Breast epithelium (tissue), 4 donors: ENCODE data around the gene AOPEP. TPM values are rescaled to one million over a fixed set of nuclear protein-coding genes. Genes with fewer than 3 reads are reported as not detected.

ENCODE experiments used
- DNase-seq, 2 donors: peaks; one replicate each; pipeline ENCODE4 v3.0.0-alpha.2; 2019; ENCODE audit warnings: low spot score in 2 of 2
- H3K27ac ChIP-seq, 2 donors: fragments of 200-600 bp; sonication (generic) in 1 of 2; one replicate each; pipeline ENCODE4 v1.5.1; 2016 to 2019; ENCODE audit warnings: mild to moderate bottlenecking in 1 of 2
- H3K27me3 ChIP-seq, 2 donors: fragments of 200-600 bp; sonication (generic) in 1 of 2; one replicate each; pipeline versions ENCODE4 v1.5.1 to v1.6.0; 2017 to 2019; ENCODE audit warnings: control low read depth in 1 of 2, mild to moderate bottlenecking in 1 of 2
- H3K36me3 ChIP-seq: fragments of 200-600 bp; one replicate; pipeline ENCODE4 v1.5.1; 2019
- H3K4me1 ChIP-seq, 2 donors: fragments of 200-600 bp; sonication (generic); one replicate each; pipeline ENCODE4 v1.5.1; 2016 to 2019; ENCODE audit warnings: control low read depth in 1 of 2
- H3K4me3 ChIP-seq, 3 donors: fragments of 200-600 bp; sonication (generic); 1 replicate in 2 of 3; 2 replicates in 1 of 3; pipeline ENCODE4 v1.5.1; 2016 to 2019; ENCODE audit warnings: mild to moderate bottlenecking in 3 of 3, moderate library complexity in 2 of 3
- H3K9me3 ChIP-seq, 2 donors: fragments of 200-600 bp; sonication (generic) in 1 of 2; one replicate each; pipeline ENCODE4 v1.5.1; 2016 to 2019; ENCODE audit warnings: control low read depth in 1 of 2
- CTCF ChIP-seq, 3 donors: fragments of 450-650 bp; IDR thresholded peaks; one replicate each; pipeline ENCODE4 v1.5.1; 2016 to 2017; ENCODE audit warnings: antibody characterized with exemption in 3 of 3, mild to moderate bottlenecking in 3 of 3, moderate library complexity in 3 of 3
- POLR2A ChIP-seq: fragments of 450-650 bp; IDR thresholded peaks from one replicate; pipeline ENCODE4 v1.6.1; 2016; ENCODE audit warnings: antibody characterized with exemption, mild to moderate bottlenecking, moderate library complexity
- POLR2AphosphoS5 ChIP-seq, 3 donors: sonication (generic); formaldehyde crosslinking; IDR thresholded peaks; one replicate each; pipeline ENCODE4 v1.6.1; 2017; ENCODE audit warnings: antibody characterized with exemption in 3 of 3
- intact Hi-C: fragments of 100-400 bp; cut with DNase I; formaldehyde crosslinking; loops from one replicate; pipeline ENCODE4 v1.15.1; 2023; ENCODE audit warnings: low total_unique reads
- total RNA-seq, 3 donors: library from RNA; depleted of rRNA; stranded (reverse); fragments of >200 nt; gene quantifications; one replicate each; pipeline ENCODE4 v1.1.0, GENCODE V29; 2016

AOPEP gene
- total RNA-seq, 3 donors from 2014 or later = 15.5 to 94.1 (median 87.5) TPM

- no peaks in the 10 kb centered on the region for H3K27me3 ChIP-seq
- peak in 1 of 2 donors; percentile 16 for DNase-seq
- no peaks in the 10 kb centered on the region for H3K36me3 ChIP-seq
- no peaks in the 10 kb centered on the region for H3K4me1 ChIP-seq
- H3K9me3 ChIP-seq = no peaks in the 10 kb centered on the region
- TF ChIP-seq POLR2A = no peak
- no peak for TF ChIP-seq POLR2AphosphoS5 (IDR thresholded peaks at IDR 0.05)
- no peak for TF ChIP-seq CTCF (IDR thresholded peaks at IDR 0.05)
- H3K27ac ChIP-seq = peak overlapping the region; percentile 64
- peak overlapping the region; percentile 2 to 33 (median 14) for H3K4me3 ChIP-seq
- intact Hi-C loops = no loop called here
Measured at GRCh38 chr9:95055851-95056551, 329.5 kb downstream of the AOPEP start.

- peak in 1 of 2 donors; percentile 10 for DNase-seq
- no peaks in the 10 kb centered on the region for H3K36me3 ChIP-seq
- H3K4me1 ChIP-seq = no peaks in the 10 kb centered on the region
- no peaks in the 10 kb centered on the region for H3K9me3 ChIP-seq
- intact Hi-C loops = no loop called here
- H3K4me3 ChIP-seq = peak overlapping the region in 1 of 3 donors; percentile 8
- no peak for TF ChIP-seq POLR2A
- no peak for TF ChIP-seq CTCF (IDR thresholded peaks at IDR 0.05)
- no peak for TF ChIP-seq POLR2AphosphoS5 (IDR thresholded peaks at IDR 0.05)
- no peak overlapping the region for H3K27ac ChIP-seq
- no peaks in the 10 kb centered on the region for H3K27me3 ChIP-seq
Measured at GRCh38 chr9:95057101-95057500, 330.6 kb downstream of the AOPEP start.

GRCh38 chr9:95058121-95058785, 331.8 kb downstream of the AOPEP start:
- H3K27me3 ChIP-seq = no peaks in the 10 kb centered on the region
- no peak overlapping the region for H3K4me3 ChIP-seq
- H3K9me3 ChIP-seq = no peaks in the 10 kb centered on the region
- peak in 1 of 2 donors; percentile 7 for DNase-seq
- no peak overlapping the region for H3K27ac ChIP-seq
- no peaks in the 10 kb centered on the region for H3K4me1 ChIP-seq
- intact Hi-C loops = no loop called here
- no peaks in the 10 kb centered on the region for H3K36me3 ChIP-seq
- TF ChIP-seq POLR2AphosphoS5 (IDR thresholded peaks at IDR 0.05) (no peak), POLR2A (no peak), CTCF (IDR thresholded peaks at IDR 0.05) (no peak)

GRCh38 chr9:95058795-95059386, 332.4 kb downstream of the AOPEP start:
- H3K4me1 ChIP-seq = no peaks in the 10 kb centered on the region
- H3K27me3 ChIP-seq = no peaks in the 10 kb centered on the region
- DNase-seq = no peak
- intact Hi-C loops = no loop called here
- H3K9me3 ChIP-seq = no peaks in the 10 kb centered on the region
- TF ChIP-seq POLR2A (no peak), CTCF (IDR thresholded peaks at IDR 0.05) (no peak), POLR2AphosphoS5 (IDR thresholded peaks at IDR 0.05) (no peak)
- H3K27ac ChIP-seq = no peak overlapping the region
- no peaks in the 10 kb centered on the region for H3K36me3 ChIP-seq
- H3K4me3 ChIP-seq = no peak overlapping the region

GRCh38 chr9:95060234-95060633, 333.7 kb downstream of the AOPEP start:
- Histone ChIP-seq H3K36me3 (no peaks in the 10 kb centered on the region), H3K4me3 (no peak overlapping the region), H3K27ac (no peak overlapping the region), H3K9me3 (no peaks in the 10 kb centered on the region), H3K4me1 (no peaks in the 10 kb centered on the region), H3K27me3 (no peaks in the 10 kb centered on the region)
- TF ChIP-seq POLR2AphosphoS5 (IDR thresholded peaks at IDR 0.05) (no peak), CTCF (IDR thresholded peaks at IDR 0.05) (no peak), POLR2A (no peak)
- intact Hi-C loops = no loop called here
- DNase-seq = no peak
